NCI-H345 (cell line): ENCODE results near the gene TSPAN4.

Experiments used
- DNase-seq: peaks from one replicate; lab custom pipeline; 2025; lab: John Stamatoyannopoulos, UW

TSPAN4 gene

GRCh38 chr11:889257-889656 is 46.6 kb downstream of the TSPAN4 start:
- no peak for DNase-seq

DNA sequence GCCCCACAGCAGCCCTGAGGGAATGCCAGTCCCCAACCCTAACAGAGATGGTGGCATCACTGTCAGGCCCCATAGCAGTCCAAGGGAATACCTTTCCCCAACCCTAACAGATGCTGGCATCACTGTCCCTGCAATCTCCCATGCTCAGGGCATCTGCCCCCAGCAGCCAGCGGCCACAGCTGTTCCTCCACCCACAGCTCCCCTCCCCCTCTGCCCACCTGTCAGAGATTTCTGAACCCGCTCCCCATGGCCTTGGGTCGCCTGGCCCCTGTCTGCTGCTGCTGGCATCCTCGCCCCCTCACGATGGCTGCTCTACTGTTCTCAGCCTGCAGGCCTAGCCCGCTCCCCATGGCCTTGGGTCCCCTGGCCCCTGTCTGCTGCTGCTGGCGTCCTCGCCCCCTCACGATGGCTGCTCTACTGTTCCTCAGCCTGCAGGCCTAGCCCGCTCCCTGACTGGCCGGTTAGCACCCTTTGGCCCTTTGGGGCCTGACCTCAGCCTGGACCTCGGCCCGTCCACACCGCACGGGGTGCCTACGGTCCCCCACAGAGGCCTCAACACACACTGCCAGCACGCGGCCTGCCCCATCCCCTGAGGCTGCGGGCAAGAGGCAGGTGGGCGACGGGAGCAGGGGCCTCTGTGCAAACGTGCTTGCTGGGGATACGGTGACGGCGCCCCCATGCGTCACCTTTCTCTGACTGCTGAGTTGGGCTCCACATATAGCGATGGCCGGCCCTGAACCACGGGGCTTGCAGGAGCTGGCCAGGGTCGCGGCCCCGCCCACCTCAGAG is 47.2 kb downstream of the TSPAN4 start:
- DNase-seq: no peak

DNA sequence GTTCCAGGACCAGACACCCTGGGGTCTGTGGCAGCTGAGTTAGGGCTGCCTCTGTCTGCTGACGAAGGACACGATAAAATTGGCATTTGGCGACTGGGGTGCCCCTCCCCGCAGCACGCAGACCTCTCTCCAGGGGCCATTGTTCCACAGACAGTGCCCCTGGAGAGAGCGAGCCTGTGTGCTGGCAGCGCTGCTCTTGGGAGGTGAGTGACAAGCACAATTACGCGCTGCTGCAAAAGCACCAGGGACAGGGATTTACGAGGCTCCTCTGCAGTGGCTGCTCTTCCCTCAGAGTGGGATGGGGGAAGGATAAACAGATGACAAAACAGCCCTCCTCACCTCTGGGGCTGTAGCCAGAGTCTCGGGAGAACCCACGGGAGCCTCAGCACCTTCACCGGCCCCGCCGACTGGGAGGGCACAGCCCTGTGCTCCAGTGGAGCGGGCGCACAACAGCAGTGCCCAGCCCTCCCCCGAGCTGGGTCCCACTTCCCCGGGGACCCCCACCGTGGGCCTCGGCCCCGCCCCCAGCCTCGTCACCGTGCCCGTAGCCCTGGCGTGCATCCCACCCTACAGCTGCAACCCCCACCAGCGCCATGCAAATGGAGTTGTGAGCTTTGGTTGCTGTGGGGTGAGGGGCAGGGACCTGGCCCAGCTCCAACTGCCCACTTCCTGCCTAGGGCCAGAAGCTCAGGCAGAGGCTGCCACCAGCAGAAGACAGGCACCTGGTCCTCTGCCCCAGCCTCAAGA is 48.3 kb downstream of the TSPAN4 start:
- peak; percentile 55 for DNase-seq

GRCh38 chr11:893008-893654 is 50.5 kb downstream of the TSPAN4 start:
- DNase-seq: no peak

DNA sequence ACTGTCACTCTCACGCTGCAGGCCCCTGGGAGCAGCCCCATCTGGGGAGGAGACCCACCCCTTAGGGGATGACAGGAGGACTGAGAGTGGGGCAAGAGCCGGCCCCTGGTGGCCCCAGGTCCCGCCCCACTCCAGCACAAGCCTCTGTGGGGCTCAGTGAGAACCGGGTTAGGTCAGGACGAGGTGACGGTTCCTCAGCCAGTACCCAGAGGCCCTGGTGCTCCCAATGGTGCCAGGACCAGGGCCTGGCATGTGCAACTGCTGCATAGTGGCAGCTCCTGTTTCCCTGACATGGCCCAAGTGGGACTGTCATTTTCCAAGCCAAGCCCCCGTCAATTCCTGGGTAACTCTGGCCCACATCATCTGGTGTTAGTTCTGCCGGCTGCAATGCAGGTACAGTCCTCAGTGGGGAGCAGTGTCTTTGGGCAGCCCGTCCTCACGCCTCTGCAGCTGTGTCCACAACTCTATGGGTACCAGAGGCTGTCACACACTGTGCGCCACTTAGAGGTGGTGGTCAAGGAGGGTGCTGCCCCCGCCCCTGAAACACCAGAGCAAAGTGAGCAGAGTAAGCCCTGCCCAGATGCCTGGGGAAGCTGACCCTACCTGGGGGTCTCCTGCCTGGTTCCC is 52.0 kb downstream of the TSPAN4 start:
- no peak for DNase-seq

GRCh38 chr11:895331-896110 is 52.9 kb downstream of the TSPAN4 start:
- no peak for DNase-seq

GRCh38 chr11:897253-898142 is 54.8 kb downstream of the TSPAN4 start:
- DNase-seq: no peak

DNA sequence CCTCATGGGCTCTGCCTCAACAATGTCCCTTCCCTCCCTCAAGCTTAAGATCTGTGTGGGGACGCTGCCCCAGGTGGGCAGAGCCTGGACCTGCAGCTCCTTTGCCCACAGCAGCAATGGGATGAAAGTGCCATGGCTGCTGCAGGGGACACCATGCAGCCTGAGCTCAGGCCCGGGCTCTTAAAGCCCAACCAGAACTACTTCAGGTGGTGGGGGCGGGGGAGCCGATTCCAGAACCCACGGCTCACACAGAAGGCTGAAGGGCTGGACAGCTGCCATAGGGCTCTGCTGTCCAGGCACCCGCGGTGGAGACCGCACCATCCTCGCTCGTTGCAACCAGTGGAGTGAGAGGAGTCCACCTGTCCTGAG is 55.5 kb downstream of the TSPAN4 start:
- peak; percentile 19 for DNase-seq

DNA sequence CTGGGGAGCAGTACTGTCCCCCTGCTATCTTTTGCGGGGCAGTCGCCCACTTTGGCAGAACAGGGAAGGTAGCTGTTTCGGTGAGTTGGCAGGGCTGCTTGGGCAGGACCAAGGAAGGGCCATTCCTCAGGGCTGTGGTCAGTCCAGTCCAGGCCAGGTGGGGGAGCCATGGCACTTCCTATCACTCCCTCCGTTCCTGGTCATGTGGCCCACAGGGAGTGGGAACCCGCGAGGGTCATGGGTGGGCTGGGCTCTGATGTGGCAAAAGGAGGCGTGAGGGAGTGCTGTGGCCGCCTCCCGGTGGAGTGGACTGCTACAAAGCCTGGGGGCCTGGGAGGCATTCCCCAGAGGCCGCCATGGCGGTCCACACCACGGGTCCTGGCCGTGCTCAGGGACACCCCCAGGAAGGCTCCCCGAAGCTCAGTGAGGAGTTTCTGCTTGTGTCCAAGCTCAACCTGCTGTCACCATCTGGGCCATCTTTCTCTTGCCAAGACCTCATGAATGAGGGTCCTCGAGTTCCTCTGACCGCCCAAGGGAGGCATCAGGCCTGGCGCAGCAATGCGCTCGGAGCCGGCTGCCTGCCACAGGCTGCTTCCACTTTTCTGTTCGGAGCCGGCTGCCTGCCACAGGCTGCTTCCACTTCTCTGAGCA is 56.0 kb downstream of the TSPAN4 start:
- DNase-seq: no peak

- no peak for DNase-seq
Measured at GRCh38 chr11:899724-900123, 57.1 kb downstream of the TSPAN4 start.

DNA sequence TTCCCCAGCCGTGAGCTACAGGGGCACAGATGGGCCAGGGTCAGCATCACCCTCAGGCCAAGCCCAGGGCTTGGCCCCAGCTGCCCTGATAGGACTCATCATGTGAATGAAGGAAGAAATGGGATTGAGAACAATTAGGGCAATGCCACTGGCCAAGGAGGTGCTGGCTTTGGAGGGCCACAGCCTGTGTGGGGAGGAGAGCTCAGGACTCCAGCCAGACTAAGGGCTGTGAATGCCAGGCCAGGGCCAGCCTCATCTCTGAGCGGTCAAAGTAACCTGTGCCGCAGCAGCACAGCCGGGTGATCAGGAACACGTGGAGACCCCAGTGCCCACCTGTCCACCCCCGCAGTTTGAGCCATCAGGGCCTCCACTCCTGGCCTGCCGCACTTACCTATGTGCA is 57.9 kb downstream of the TSPAN4 start:
- no peak for DNase-seq

- DNase-seq: no peak
Measured at GRCh38 chr11:901452-902061, 58.9 kb downstream of the TSPAN4 start.

DNA sequence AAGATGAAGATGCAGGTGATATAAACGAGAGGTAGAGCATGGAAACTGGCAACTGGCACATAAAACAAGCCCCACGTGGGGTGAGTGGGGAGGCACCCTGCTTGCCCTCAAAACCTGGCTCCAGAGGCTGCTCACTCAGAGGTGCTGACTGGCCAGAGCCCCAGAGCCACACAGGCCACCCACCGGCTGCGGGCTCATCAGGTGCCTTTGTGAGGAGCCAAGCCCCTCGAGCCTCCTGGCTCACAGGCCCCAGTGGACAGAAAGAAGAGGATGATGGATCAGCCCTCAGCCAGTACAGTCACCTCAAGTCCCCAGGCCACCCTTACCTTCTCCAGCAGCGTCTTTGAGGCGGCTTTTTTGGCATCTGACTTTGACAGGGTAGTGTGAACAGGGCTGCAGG is 61.7 kb downstream of the TSPAN4 start:
- no peak for DNase-seq

DNA sequence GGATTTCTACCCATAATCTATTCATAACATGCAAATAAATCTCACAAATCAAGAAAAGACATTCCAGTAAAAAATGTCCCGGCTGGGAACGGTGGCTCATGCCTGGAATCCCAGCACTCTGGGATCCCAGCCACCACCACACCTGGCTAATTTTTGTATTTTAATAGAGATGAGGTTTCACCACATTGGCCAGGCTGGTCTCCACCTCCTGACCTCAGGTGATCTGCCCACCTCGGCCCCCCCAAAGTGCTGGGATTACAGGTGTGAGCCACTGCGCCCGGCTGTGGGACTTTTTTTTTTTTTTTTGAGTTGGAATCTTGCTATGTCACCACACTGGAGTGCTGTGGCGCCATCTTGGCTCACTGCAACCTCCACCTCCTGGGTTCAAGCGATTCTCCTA is 63.3 kb downstream of the TSPAN4 start:
- no peak for DNase-seq

- DNase-seq: no peak
Measured at GRCh38 chr11:907668-908067, 65.0 kb downstream of the TSPAN4 start.

GRCh38 chr11:908273-908672 is 65.6 kb downstream of the TSPAN4 start:
- DNase-seq: no peak

- no peak for DNase-seq
Measured at GRCh38 chr11:909406-909805, 66.8 kb downstream of the TSPAN4 start.

- no peak for DNase-seq
Measured at GRCh38 chr11:910044-910588, 67.5 kb downstream of the TSPAN4 start.

DNA sequence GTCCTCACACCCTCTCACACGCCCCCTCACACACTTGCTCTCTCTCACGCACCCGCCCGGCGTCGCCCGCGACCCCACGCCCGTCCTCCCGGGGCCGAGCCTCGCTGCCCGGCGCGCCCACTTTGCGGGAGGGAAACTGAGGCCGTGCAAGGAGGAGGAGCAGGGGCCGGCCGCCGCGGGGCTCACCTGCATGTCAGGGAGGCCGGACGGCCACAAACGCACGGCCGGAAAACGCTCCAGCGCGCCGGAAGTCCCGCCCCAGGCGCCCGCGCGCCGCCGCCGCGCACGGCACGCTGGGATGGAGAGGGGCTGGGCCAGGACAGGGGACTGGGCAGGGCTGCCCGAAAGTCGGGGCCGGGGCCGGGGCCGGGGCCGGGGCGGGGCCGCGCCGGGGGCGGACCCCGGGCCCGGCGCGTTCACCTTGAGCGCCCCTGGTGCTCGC is 68.0 kb downstream of the TSPAN4 start, which contains the start of gene CHID1:
Gene CHID1, minus strand, starts transcription at position 222 of the 442 bp plus-strand sequence. CDS start 5,994 bp downstream, outside the sequence.
- DNase-seq: peak; percentile 89
